ENCODE results near the gene PTPRCAP.
"Not testable (repeated sequence)": the region's sequence is repeated elsewhere in the genome, so short reads cannot be mapped to it uniquely, and the experiment has no call there.

The PTPRCAP gene

DNA sequence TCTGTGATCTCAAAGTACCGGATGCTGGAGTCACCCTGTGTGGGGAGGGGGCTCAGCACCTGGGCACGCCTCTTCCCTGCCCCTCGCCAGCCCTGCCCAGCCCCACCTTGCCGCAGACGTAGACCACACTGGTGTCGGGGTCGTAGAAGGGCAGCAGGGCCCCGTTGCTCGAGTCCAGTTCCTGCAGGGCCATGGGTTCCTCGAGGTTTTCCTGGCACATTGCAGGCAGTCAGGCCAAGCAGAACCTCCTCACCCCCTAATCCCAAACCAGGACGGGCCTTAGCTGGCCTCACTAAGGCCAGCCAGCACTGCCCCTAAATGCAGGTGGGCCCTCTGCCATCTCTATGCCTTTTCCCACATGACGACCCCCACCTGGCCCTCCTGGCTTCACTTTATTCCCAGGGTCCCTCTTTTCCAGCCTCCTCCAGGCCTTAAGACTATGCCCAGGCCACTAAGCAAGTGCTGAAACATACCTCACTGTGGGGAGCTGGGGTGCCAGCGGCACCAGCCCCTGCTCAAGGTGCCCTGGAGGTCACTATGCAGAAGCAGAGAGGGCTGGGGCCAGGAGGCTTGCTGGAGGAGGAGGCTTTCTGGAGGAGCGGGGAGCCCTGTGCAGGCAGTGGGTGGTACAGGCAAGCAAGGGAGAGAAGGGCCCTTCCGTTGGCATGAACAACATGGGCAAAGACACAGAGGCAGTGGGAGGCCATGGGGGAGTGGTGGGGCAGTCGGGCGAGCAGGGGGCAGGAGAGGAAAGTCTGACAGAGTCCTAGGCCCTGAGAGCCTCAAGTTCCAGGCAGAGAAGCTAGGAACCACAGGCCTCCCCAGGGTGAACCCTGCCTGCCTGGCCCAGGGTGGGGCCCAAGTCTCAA, 3.0 kb upstream of the PTPRCAP start:
- DNase-seq = peak in 3 of 6 experiments; percentile 18 to 27 (median 24)

DNA sequence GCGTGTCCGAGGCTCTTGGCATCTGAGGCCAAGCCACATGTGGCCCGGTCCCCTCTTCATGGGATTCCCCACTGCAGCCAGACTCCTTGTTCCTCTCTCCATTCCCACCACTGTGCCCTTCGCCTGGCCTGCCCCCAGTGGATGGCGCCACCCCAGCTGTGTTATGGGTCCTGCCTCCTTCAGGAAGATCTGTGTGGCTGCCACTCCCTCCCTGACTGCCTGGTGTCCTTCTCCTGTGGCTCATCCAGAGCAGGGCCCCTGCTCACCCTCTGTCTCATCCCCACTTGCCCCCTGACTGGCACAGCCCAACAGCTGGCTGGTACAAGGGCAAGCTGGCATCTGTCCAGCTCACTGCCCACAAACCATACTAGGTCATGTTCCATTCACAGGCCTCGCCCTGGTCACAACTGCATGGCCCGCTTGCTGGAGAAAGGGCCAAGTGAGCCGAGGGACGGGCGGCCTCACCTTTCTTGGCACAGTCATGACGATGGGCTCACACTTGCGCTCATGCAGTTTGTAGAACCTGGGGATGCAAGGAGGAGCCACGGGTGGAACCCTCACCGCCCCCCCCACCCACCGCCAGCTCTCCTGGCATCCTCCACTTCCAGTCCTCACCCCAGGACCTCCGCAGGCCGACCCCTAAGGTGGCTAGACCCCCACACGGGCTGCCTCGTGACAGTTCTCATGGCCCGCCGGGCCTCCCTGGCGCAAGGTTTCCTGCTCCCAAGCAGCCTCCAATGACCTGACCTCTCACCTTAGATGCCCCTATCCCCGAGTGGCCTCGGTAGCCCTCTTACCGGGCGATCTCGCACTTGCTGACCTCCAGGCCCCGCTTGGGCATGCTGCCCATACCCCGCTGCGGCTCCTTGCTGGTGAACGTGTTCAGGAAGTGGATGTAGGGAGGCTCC, 2.1 kb upstream of the PTPRCAP start:
- peak in 5 of 6 experiments; percentile 20 to 53 (median 31) for DNase-seq

DNA sequence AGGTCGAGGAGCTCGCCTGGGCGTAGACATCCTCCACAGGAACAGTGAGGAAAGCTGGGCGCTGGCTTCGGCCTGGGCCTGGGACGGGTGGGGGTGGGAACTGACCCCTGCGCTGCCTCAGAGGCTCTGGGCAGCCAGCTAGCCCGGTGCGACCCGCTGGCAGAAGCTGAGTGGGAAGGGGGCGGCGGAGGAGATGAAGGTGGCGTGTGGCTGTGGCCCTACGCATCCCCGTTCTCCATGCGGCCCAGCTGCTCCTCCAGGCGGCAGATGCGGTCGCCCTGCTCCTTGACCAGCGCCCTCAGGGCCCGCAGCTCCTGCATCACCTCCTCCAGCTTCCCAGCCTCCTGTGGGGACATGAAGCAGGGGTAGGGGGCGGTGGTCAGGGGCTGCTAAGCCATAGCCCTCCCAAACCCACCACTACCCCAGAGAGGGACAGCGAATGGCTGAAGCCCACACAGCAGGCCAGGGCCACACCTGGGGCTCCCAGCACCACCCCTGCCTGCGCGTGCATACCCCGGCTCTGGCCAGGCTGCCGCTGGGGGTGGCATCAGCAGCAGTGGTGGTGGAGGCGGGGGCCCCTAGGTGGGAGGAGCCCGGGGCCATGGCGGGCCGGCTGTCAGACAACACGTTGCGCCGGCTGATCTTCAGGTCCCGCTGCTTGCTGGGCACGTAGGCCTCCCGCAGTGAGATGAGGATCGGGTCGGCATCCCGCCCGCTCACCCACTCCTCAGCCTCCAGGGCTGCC, 848 bp upstream of the PTPRCAP start:
- DNase-seq = peak; percentile 45 to 72 (median 64)

DNA sequence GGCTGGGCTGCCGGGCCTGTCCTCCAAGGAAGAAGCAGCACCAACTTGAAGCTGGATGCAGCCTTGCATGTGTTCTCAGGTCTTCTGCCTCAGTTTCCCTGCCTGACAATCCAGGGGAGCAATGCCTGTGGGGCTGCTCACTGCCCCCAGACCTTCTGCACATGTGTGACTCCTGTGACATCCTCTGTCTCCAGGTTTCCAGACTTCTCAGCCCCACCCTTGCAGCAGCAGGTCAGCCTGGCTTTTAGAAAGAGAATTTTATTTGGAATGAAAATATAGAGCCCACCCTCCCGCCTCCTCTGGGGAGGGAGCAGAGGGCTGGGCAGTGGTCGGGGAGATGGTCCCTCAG, 301 bp upstream of the PTPRCAP start:
- no peak for DNase-seq

DNA sequence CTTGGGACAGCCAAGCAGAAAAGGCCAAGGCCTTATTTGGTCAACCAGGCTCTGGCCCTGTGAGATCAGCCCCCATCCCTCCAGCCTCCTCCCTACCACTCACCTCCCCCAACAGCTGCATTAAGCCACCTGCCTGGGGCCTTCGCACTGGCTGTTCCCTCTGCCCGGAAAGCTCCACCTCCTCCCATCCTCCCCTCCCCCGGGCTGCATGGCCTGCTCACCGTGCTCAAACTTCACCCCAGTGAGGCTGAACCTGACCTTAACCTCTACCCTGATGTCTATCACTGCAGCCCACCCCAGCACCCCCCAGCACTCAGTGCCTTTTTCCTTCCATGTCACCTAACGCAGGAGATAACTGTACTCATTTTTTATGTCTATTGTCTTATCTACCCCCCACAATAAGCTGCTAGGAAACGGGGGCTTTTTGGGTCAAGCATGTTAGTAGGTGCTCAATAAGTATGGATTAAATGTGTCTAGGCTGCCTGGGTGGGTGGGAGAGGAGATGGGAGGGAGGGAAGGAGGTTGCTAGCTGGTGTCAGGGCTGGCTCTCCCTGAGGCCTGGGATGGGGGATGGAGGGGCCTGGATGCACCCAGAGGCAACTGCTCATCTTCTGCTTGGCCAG, 912 bp downstream of the PTPRCAP start:
- DNase-seq = peak in 5 of 6 experiments; percentile 25 to 62 (median 44)

DNA sequence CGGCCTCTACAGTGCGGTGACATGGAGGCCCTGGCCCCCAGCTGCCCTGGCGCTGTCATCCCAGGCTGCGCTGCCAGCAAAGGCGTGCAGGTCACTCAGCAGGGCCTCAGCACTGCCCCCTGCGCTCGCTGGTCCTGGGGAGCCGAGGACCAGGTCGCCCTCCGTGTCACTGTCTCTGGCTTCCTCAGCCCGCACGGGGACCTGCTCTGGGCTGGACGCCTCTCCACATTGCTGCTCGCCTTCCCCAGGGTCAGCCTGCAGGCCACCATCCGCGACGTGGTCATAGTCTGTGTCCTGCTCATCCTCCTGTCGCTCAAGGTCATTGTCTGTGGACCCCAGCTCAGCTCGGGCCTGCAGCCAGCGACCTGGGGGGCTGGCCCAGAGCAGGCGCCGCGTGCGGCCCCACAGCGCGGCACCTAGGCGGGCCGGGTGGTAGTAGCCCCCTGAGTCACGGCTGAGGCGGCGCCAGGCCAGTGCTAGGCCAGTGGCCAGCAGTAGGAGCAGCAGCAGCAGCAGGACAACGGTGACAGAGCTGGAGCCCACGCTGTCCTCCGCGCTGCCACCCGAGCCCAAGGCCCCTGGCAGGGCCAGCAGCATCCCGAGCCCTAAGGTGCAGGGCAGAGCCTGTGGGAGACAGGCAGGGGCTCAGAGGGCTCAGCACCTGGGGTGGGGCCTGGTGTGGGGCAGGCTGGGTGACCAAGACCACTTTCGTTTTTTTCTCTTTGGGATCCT, 1.6 kb downstream of the PTPRCAP start:
- peak in 1 of 6 experiments; percentile 28 for DNase-seq

DNA sequence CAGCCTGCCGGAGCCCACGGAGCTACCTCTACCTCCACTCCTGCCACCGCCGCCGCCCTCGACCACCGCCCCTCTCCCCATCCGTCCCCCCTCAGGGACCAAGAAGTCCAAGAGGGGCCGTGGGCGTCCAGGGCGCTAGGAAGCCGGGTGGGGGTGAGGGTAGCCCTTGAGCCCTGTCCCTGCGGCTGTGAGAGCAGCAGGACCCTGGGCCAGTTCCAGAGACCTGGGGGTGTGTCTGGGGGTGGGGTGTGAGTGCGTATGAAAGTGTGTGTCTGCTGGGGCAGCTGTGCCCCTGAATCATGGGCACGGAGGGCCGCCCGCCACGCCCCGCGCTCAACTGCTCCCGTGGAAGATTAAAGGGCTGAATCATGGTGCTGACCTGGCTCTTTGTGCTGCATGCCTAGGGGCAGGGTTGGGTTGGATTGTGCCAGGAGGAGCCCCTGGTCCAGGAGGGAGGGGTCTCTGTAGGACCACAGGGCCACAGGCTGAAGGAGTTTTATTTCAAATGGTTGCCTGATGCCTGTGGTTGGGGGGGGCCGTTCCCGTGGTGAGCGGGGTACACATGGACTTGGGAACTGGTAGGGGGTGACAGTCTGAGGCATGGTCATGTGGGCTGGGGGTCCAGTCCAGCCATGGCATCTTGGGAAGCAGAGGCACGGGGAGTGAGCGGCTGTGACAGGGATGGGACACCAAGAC, 2.3 kb downstream of the PTPRCAP start:
- DNase-seq = peak in 1 of 6 experiments; percentile 15

DNA sequence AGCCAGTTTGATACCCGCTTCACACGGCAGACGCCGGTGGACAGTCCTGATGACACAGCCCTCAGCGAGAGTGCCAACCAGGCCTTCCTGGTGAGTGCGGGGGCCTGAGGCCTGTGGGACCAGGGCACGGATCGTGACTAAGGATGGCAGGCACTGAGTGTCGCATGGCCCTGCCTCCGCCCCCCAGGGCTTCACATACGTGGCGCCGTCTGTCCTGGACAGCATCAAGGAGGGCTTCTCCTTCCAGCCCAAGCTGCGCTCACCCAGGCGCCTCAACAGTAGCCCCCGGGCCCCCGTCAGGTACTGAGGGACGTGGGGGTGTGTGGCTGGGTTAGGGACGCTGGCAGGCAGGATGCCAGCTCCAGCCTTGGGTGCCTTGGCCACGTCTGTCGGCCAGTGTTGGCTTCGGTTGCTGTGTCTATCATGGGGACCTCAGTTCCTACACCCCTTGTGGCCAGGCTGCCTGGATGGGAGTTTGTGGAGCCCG, 3.0 kb downstream of the PTPRCAP start:
- peak in 1 of 6 experiments; percentile 15 for DNase-seq

DNA sequence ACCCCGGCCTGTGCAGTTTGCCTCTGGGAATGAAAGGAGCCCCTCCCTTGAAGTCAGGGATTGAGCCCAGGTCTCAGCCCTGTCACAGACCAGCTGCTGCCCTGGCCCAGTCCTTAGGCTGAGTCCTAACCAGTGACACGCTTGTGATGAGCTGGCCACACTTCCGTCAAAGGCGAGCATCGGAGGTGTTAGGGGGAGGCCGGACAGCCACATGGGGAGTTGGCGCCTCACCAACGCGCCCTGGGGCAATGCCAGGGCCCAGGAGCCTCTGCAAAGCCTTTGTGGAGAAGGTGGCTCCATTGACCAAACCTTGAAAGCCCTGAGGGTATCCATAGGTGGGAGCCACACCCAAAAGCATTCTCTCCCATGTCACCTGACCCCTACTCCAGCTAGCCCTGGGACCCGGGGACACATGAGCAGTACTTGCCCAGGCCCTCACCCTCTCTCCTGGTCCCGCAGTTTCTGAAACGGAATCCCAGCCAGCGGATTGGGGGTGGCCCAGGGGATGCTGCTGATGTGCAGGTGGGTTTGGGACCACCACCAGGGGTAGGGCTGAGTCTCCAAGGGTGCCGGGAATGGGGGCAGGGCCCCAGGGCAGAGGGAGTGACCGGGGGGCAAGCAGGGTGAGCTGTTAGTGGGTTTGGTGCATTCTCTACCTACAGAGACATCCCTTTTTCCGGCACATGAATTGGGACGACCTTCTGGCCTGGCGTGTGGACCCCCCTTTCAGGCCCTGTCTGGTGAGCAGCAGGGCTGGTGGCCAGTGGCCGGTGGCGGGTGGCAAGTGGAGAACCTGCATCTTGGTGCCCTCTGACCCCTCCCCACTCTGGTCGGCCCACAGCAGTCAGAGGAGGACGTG, 3.7 kb downstream of the PTPRCAP start:
- DNase-seq = no peak

DNA sequence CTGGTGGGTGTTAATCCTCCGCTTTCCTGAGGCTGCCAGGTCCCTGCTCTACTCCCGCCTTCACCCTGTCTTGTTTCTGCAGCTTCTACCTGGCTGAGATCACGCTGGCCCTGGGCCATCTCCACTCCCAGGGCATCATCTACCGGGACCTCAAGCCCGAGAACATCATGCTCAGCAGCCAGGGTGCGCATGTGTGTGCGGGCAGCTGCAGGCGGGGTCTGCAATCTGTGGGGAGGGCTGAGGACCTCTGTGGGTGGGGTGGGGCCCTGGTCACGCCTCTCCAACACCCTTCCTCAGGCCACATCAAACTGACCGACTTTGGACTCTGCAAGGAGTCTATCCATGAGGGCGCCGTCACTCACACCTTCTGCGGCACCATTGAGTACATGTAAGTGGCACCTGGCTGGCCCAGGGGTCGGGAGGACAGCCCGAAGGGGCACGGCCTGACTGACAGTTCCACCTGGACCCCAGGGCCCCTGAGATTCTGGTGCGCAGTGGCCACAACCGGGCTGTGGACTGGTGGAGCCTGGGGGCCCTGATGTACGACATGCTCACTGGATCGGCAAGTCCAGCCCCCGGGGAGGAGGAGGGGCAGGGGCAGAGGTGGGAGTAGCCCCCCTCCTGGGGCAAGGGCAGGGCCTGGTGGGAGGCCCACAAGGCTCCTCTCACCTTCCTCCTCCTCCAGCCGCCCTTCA, 4.7 kb downstream of the PTPRCAP start:
- DNase-seq = no peak

DNA sequence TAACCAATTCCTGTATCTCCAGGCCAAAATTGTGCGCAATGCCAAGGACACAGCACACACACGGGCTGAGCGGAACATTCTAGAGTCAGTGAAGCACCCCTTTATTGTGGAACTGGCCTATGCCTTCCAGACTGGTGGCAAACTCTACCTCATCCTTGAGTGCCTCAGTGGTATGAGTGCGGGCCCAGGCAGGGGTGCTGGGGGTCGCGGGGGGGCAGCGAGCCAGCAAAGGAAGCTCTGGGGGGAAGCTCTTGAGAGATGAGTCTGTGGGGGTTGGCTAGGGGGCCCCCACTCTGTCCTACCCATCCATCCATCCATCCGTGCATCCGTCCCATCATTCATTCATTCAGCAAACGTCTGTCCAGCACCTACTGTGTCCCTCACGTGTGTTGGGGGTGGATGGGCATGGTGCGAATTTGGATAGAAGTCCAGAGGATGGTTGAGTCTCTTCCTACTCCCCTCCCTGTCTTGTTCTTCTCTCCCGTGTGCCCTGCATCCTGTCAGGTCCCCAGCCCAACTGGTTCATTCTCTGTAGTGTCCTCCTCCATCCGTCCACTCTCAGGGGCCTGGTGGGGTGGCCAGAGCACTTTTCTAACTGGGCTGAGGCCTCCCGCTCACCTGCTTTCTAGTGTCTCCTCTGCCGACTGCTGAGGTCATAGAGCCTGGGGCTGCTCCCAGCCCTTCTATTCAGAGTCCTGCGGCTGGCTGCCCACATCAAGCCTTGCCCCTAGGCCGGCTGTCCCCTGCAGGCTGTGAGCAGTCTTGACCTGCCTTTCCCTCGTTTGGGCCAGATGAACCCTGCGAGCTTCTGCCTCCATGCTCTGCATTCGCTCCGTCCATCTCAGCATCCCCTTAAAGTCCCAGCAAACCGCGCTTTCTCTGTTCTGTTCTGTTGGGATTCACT, 5.9 kb downstream of the PTPRCAP start:
- no peak for DNase-seq

DNA sequence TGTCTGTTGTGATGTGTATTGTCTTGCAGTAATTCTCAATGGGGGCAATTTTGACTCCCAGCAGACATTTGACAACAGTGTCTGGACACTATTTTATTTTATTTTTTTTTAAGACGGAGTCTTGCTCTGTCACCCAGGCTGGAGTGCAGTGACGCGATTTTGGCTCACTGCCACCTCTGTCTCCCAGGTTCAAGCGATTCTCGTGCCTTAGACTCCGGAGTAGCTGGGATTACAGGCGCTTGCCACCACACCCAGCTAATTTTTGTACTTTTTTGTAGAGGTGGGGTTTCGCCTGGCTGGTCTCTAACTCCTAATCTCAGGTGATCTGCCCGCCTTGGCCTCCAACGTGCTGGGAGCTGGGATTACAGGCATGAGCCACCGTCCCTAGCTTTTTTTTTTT, 7.8 kb downstream of the PTPRCAP start:
- DNase-seq = no peak

DNA sequence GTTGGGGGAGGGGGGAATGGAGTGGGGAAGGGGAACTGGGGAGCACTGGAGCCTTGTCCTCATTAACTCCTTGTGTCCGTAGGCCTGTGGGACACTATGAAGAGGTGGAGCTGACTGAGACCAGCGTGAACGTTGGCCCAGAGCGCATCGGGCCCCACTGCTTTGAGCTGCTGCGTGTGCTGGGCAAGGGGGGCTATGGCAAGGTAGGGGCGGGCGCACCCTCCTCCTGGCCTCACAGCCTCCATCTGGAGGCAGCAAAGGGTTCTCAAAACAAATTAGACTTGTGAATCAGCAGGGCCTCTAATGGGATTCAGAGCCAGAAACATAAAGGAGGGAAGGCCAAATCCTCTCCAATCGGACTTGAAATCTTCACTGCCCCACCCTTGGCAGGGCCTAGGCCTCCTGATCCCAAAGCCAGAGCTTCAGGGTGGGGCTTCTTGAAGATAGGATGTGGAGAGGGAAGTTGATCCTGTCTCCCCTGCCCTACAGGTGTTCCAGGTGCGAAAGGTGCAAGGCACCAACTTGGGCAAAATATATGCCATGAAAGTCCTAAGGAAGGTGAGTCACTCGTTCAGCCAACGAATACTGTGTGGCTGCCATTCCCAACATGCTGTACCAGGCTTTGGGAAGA, 8.3 kb downstream of the PTPRCAP start:
- no peak for DNase-seq

DNA sequence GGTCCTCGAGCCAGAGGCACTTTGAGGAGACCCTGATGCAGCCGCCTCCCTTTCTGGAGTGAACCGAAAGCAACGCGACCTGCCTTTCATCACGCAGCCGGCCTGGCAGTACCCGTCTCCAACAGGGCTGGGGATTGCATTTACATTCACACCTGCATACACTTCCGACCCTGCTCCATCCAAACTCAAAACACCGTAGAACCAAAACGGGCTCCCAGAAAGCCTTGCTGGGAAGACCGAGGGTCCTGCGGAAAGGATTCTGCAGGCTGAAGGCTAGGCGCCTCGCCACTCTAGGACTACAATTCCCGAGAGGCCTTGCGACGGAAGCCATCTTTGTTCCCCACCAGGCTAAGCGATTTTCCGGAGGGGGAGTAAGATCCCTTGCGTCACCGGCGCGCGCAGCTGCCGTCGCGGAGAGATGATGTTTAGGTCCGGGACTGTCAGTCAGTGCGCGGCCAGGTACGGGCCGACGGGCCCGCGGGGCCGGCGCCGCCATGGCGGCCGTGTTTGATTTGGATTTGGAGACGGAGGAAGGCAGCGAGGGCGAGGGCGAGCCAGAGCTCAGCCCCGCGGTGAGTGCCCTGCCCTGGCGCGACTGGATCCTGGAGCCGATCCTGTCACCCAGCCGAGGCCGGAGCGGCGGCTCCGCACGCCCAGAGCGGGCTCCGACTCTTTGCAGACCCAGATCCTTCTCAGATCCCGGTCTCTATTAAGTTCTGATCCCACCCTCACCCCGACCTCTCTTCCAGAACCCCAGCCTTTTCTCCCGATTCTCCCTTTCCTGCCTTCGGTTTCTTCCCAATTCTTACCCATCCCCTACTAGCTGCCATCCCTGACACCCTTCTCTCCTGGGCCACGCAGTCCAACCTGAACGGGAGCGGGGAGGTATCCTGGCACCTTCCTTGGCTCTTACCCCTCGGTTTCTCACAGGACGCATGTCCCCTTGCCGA, 9.2 kb downstream of the PTPRCAP start, which contains the start of gene RPS6KB2:
TSS of gene RPS6KB2 (plus strand) at position 443 of the 950 bp plus-strand sequence. CDS start at position 495, 52 bp downstream.
- DNase-seq = peak; percentile 96 to 99 (median 98)

DNA sequence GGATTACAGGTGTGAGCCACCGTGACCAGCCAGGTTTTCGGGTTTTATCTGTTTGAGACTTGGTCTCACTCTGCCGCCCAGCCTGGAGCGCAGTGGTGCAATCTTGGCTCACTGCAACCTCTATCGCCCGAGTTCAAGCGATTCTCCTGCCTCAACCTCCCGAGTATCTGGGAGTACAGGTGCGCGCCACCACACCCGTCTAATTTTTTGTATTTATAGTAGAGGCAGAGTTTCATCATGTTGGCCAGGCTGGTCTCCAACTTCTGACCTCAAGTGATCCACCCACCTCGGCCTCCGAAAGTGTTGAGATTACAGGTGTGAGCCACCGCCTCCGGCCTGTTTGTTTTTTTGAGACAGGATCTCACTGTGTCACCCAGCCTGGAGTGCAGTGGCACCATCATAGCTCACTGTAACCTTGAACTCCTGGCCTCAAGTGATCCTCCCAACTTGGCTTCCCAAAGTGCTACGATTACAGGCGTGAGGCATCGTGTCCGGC, 10.1 kb downstream of the PTPRCAP start:
- DNase-seq = not testable (repeated sequence)
